Uterus (tissue), 2 donors: ENCODE data around the gene CAMTA1.

Experiments
- CTCF ChIP-seq, 4 experiments: fragments of 200-600 bp in 2 of 4; fragments of 450-650 bp in 2 of 4; sonication (generic) in 2 of 4; IDR thresholded peaks; one replicate each; pipeline ENCODE4 v1.5.1; 2016 to 2019; ENCODE audit warnings: antibody characterized with exemption in 4 of 4, mild to moderate bottlenecking in 2 of 4, moderate library complexity in 1 of 4
- POLR2A ChIP-seq, 2 donors: fragments of 450-650 bp; IDR thresholded peaks; one replicate each; pipeline ENCODE4 v1.6.1; 2016; ENCODE audit warnings: antibody characterized with exemption in 2 of 2, mild to moderate bottlenecking in 1 of 2, moderate library complexity in 1 of 2

- TF ChIP-seq POLR2A (IDR thresholded peaks at IDR 0.05) (no peak), CTCF (IDR thresholded peaks at IDR 0.05) (no peak)
Observed at GRCh38 chr1:6886523-6886922, 101.3 kb downstream of the CAMTA1 start.
